Superior temporal gyrus (tissue), 1 donor: ENCODE data around the gene TELO2.

ENCODE experiments used
- DNase-seq: peaks from one replicate; pipeline ENCODE4 v3.0.0-alpha.2; 2016; ENCODE audit errors: extremely low spot score

The TELO2 gene

GRCh38 chr16:1498899-1499676 lies 5.9 kb downstream of the TELO2 start:
- no peak for DNase-seq

GRCh38 chr16:1499756-1500464 lies 6.8 kb downstream of the TELO2 start:
- DNase-seq = no peak

DNA sequence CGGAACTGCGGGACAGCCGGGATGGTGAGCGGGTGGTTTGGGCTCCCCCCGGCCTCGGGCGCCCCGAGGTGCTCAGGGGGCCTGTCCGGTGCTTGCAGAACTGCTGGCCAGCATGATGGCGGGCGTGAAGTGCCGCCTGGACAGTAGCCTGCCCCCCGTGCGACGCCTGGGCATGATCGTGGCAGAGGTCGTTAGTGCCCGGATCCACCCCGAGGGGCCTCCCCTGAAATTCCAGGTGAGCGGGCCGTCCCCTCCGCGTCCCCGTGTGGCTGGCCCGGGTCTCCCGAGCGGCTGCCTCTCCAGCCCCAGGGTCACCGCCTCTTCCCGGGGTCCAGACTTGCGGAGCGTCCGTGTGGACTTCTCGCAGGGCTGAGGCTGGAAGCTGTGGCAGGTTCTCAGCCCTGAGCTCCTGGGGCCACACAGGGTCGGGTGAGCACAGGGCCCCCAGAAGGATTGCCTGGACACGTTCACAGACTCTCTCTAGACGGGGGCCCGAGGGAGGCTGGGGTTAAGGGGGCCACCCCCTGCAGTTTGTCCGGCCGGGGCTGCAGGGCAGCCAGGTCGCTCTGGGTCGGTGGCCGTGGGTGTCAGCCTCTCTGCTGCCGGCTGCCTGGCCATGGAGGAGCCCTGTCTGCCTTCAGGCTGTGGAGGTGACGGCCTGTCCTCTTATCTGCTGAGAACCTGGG lies 7.4 kb downstream of the TELO2 start:
- no peak for DNase-seq

GRCh38 chr16:1501630-1502029 lies 8.5 kb downstream of the TELO2 start:
- no peak for DNase-seq

DNA sequence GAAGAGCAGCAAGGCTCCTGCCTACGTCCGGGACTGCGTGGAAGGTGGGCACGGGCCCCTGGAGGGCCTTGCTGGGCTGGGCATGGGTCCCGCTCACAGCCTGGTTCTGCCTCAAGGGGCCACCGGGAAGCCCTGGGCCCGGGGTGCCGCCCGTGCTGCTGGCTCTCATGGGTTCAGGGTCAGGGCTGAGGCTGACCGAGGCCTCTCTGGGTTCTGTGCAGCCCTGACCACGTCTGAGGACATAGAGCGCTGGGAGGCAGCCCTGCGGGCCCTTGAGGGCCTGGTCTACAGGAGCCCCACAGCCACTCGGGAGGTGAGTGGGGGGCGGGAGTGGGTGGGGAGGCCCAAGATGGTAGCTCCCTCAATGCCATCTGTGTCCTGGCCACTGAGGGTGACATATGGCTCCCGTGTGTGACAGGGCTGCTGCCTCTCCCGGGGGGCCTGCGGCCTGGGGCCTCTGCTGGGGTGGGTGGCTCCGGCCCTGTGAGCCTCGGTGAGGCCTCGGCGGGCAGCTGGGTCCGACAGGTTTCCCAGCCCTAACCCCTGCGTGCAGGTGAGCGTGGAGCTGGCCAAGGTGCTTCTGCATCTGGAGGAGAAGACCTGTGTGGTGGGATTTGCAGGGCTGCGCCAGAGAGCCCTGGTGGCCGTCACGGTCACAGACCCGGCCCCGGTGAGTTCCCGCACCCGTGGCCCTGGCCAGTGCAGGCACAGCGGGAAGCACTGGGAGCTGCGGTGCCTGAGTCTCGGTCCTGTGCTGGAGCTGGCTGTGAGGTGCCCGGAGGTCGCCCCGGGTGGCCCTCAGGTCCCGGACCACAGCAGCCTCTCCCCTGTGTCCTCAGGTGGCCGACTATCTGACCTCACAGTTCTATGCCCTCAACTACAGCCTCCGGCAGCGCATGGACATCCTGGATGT lies 9.2 kb downstream of the TELO2 start:
- no peak for DNase-seq

DNA sequence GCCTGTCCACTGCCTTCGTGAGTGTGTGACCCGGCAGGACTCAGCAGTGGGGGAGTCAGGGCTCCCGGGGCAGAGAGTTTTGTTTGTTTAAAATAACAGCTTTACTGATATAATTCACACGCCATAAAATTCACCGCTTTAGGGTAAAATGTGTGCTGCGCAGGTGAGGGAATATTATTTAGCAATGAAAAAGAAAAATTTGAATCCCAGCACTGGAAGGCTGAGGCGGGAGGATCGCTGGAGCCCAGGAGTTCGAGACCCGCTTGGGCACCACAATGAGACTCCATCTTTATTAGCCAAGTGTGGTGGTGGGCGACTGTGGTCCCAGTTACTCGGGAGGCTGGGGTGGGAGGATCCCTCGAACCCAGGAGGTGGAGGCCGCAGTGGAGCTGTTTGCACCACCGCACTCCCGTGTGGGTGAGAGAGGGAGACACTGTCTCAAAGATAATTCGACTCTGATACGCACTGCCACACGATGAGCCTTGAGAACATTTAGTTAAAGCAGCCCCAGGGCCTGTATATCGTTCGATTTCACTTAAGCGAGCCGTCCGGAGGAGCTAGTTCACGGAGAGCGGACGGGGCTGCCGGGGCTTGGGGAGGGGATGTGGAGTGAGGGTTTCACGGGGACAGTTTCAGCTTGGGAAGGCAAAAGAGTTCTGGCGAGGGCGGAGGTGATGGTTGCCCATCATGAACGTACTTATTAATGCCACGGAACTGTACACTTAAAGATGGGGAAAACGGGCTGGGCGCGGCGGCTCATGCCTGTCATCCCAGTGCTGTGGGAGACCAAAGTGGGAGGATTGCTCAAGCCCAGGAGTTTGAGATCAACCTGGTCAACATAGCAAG lies 10.2 kb downstream of the TELO2 start:
- no peak for DNase-seq

DNA sequence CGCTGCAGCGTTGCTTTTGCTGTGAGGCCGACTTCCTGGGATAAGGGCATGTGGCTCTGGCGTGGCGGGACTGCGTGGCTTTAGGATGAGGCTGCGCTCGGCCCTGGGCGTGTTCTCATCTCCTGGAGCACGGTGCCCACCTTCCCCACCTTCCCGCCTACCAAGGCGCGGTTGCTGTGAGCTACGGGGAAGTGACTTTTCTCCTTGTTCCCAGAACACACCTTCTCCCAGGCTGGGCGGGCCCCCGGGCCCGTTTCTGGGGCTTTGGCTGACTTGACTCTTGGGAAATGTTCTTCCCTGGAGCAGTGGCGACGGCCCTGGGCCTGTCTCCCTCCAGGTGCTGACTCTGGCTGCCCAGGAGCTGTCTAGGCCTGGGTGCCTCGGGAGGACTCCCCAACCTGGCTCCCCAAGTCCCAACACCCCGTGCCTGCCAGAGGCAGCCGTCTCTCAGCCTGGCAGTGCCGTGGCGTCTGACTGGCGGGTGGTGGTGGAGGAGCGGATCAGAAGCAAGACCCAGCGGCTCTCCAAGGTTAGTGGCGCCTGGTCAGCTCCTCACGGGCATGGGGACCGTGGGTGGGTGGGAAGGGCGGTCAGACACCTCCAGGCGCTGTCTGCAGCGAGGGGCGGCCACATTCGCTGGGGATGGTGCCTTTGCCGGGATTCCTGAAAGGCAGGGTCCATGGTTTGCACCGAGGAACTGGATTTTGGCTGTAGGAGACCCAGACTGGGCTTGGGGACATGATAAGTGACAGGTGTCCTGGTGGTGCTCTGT lies 12.1 kb downstream of the TELO2 start:
- no peak for DNase-seq

GRCh38 chr16:1505912-1506311 lies 12.8 kb downstream of the TELO2 start:
- no peak for DNase-seq

DNA sequence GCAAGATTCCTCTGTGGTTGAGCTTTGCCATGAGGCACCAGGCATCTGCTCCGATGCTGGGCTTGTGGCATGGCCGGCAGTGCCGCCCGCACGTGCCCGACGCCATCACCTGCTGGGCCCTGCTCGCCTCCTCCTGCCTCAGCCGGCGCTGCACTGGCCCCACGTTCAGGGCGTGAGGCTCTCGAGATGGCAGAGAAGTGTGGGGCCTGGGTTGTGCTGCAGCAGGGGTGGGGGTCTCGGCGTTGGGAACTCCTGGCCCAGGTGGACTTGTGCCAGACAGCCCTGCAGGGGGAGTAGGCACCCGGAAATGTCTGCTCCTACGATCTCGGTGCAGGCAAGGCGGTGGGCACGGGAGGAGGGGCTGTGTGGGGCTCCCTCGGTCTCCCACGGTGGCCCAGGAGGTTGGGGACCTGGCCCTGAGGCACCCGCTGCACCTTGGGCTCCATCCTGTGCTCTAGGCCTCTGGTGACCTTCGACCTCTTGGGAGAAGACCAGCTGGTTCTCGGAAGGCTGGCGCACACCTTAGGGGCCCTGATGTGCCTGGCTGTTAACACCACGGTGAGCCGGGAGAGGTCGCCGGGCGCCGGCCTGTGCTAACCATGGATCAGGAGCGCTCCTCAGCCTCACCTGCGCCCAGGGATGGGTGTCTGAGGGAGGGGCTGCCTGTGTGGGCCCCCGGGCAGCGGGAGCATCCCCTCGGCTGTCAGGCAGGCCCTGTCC lies 13.5 kb downstream of the TELO2 start:
- DNase-seq = no peak

DNA sequence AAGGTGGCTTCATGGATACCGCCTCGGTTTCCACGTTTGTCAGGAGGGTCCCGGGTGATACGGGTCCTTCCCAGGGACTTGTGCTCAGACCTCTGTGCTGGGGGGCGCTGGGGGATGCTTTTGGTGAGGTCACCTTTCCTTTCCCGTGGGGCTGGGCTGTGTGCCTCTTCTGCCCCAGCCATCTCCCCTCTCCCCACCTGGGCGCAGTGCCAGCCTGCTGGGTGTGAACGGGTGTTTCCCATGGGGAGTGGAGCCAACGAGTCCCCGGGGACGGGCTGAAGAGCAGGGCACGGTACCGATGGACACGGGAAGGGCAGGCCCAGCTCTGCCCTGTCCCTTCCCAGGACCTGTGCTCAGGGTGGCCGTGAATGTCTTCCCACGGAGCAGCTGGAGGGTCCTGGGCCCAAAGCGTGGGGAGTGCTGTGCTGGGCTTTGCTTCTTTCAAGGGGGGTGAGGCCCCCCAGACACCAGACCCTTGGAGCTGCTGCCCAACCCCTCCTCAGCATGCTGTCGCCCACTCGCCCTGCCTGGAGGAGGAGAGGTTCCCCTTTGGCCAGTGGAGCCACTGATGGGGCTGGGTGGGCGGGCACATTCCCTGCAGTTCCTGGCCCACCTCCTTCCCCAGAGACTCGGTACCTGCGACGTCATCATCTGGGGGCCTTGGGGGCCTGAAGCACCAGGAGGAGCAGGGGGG lies 15.5 kb downstream of the TELO2 start:
- DNase-seq = no peak

- DNase-seq = no peak
Observed at GRCh38 chr16:1509307-1510221, 16.4 kb downstream of the TELO2 start.

DNA sequence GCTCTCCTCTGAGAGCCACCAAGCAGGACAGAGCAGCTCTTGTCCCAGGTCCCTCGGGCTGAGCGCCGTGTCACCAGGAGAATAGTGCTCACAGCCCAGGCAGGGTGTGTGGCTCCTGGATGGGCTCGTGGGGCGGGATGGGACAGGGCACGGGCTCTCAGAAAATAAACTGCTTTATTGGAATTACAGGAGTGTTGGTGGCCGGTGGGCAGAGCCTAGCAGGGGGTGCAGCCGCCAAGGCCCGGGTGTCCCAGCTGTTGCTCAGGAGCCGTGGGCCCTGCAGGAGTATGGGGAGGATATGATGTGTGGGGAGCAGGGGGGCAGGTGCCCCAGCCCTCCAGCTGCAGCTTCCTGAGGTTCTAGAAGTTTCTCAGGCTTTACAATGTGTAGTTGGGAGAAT lies 17.1 kb downstream of the TELO2 start:
- DNase-seq = no peak

DNA sequence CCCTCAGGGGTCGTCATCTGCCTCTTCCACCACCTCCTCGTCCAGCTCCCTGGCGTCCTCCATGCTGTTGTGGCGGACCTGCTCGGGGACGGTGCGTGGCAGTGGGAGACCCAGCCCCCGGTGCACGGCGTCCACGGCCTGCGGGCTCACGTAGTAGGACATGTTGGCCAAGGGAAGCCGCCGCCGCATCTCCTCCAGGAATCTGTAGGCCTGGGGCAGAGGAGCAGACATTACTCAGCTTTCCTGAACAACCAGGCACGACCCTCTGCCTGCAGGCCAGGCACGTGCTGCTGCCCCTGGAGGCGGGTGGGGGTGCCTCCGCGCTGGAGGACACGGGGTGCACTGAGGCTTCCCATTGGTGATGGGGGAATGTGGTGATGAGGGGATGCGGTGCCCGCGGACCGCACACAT lies 17.8 kb downstream of the TELO2 start:
- no peak for DNase-seq

- DNase-seq = no peak
Observed at GRCh38 chr16:1511662-1512569, 18.8 kb downstream of the TELO2 start.

GRCh38 chr16:1512774-1513173 lies 19.6 kb downstream of the TELO2 start:
- DNase-seq = no peak

GRCh38 chr16:1514507-1514906 lies 21.3 kb downstream of the TELO2 start:
- DNase-seq = no peak
